GM12864 (cell line): ENCODE data around the gene ZNF248.
"Not testable (repeated sequence)": the region's sequence is repeated elsewhere in the genome, so short reads cannot be mapped to it uniquely, and the experiment has no call there.

Experiments used
- DNase-seq: peaks from one replicate; pipeline ENCODE4 v3.0.0-alpha.2; 2011; ENCODE audit warnings: low read depth
- H3K4me3 ChIP-seq: 2 replicates; pipeline ENCODE4 v1.5.1; 2011; ENCODE audit warnings: mild to moderate bottlenecking, low read depth, low read length, control low read depth
- CTCF ChIP-seq: IDR thresholded peaks from 2 replicates; pipeline ENCODE4 v1.5.1; 2011; ENCODE audit warnings: low read depth, mild to moderate bottlenecking, moderate library complexity, low read length, control low read depth, inconsistent platforms; ENCODE audit errors: missing control alignments

Gene ZNF248

GRCh38 chr10:37748170-37748569 is 109.2 kb downstream of the ZNF248 start:
- DNase-seq = no peak
- H3K4me3 ChIP-seq = no peak overlapping the region
- TF ChIP-seq CTCF = no peak

DNA sequence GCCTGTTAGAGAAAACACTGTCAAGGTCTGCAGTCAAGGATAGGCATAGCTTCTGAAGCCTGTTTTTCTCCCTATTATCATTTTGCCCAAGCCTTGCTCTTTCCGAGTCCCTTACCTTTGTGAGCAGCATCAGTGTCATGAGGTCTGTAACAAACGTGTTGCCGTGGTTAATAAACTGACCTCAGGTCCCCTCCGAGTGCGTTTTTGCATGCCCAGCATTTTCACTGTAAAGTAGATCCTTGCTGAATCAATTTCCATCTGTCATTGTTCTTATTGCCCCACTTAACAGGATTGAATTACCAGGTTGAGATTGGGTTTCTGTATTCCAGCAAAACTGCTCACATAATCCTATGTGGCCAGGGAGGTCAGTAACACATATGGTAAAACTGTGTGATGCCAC is 110.3 kb downstream of the ZNF248 start:
- no peak for TF ChIP-seq CTCF
- no peak overlapping the region for H3K4me3 ChIP-seq
- no peak for DNase-seq

DNA sequence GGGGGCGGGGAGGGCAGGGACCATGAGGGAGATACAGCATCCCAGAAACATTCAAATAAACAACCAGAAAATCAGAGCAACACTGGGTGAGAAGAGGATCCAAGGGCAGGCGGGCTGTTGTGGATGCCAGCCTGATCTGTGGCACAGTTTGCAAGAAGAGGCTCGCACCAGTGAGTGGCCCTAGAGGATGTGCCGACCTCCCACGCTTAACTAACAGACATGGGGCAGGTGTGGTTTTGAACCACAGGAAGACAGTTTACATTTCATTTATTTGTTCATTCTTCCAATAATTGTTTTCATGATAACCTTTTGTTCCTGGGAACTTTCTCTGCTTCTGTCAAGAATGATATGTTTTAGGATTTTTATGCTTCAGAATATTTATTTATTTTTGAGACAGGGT is 115.6 kb downstream of the ZNF248 start:
- no peak for DNase-seq
- TF ChIP-seq CTCF = no peak
- H3K4me3 ChIP-seq = no peak overlapping the region

DNA sequence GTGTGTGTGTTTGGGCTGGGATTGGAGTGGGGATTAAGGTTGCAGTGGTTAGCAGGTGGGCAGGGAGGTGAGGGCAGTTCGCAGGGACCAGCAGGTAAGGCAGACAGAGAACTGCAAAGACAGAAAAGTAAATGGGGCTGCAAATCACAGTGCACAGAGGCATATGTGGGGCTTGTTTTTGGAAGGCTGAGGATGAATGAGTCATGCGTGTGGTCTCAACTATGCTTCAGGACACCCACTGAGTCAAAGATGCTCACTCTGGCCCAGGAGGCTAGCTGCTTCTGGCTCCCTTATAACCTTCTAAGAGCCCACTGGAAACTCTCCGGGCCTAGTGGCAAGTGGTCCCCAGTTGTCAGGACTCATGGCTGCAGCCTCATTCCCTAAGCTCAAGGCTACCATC is 118.2 kb downstream of the ZNF248 start:
- no peak for TF ChIP-seq CTCF
- no peak for DNase-seq
- H3K4me3 ChIP-seq = no peak overlapping the region

- not testable (repeated sequence) for DNase-seq, H3K4me3 ChIP-seq
Observed at GRCh38 chr10:37738241-37738640, 119.2 kb downstream of the ZNF248 start.

DNA sequence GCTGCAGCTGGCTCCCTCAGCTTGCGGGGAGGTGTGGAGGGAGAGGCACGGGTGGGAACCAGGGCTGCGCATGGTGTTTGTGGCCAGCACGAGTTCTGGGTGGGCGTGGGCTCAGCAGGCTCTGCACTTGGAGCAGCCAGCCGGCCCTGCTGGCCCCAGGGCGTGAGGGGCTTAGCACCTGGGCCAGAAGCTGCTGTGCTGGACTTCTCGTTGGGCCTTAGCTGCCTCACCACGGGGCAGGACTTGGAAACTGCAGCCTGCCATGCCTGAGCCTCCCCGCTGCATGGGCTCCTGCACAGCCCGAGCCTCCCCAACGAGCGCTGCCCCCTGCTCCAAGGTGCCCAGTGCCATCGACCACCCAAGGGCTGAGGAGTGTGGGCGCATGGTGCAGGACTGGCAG is 120.1 kb downstream of the ZNF248 start:
- H3K4me3 ChIP-seq = no peak overlapping the region
- DNase-seq = no peak
- no peak for TF ChIP-seq CTCF

GRCh38 chr10:37736120-37736519 is 121.3 kb downstream of the ZNF248 start:
- no peak overlapping the region for H3K4me3 ChIP-seq
- no peak for DNase-seq
- TF ChIP-seq CTCF = no peak

GRCh38 chr10:37734971-37735370 is 122.4 kb downstream of the ZNF248 start:
- H3K4me3 ChIP-seq = no peak overlapping the region
- no peak for TF ChIP-seq CTCF
- DNase-seq = no peak
